CD4-positive, alpha-beta T cell (primary cell): ENCODE results near the gene RNF130. TPM values are rescaled to one million over a fixed set of nuclear protein-coding genes. Genes with fewer than 3 reads are reported as not detected.

Experiments used
- ATAC-seq: fragments of 200-7000 bp; cut with Tn5 transposase; one replicate; pipeline ENCODE4 v1.10.0; 2022; ENCODE audit warnings: mild to moderate bottlenecking; ENCODE audit not compliant: poor library complexity
- CTCF ChIA-PET: fragments of 350-600 bp; sonication (Branson Sonifier 250); formaldehyde crosslinking; loops from one replicate; lab custom pipeline; 2021; ENCODE audit warnings: antibody characterized with exemption, inconsistent platforms; lab: Charles Lee
- POLR2A ChIA-PET: fragments of 350-600 bp; sonication (Branson Sonifier 250); formaldehyde crosslinking; loops from one replicate; lab custom pipeline; 2021; ENCODE audit warnings: antibody characterized with exemption, inconsistent platforms; lab: Charles Lee
- DNase-seq, 14 experiments: peaks; one replicate each; pipeline ENCODE4 v3.0.0-alpha.2; 2013 to 2020; ENCODE audit warnings: mixed read lengths in 2 of 14
- H3K27ac ChIP-seq, 2 donors: one replicate each; pipeline versions ENCODE4 v1.5.1 to v1.7.0; 2013; ENCODE audit warnings: low read length in 2 of 2, low read depth in 1 of 2, mild to moderate bottlenecking in 1 of 2
- H3K27me3 ChIP-seq, 2 experiments: 1 replicate in 1 of 2; 2 replicates in 1 of 2; pipeline versions ENCODE4 v1.6.1 to v1.7.0; 2013; ENCODE audit warnings: low read length in 2 of 2, control low read depth in 1 of 2, mild to moderate bottlenecking in 1 of 2, moderate library complexity in 1 of 2; ENCODE audit not compliant: insufficient read depth in 2 of 2, control insufficient read depth in 1 of 2
- H3K36me3 ChIP-seq: one replicate; pipeline ENCODE4 v1.6.1; 2013; ENCODE audit warnings: low read length, control low read depth; ENCODE audit not compliant: insufficient read depth
- H3K4me1 ChIP-seq: one replicate; pipeline ENCODE4 v1.6.1; 2013; ENCODE audit warnings: low read length, control low read depth; ENCODE audit not compliant: insufficient read depth
- H3K4me3 ChIP-seq: one replicate; pipeline ENCODE4 v1.5.1; 2013; ENCODE audit warnings: mild to moderate bottlenecking, low read length, moderate library complexity
- H3K9me3 ChIP-seq, 2 experiments: 1 replicate in 1 of 2; 2 replicates in 1 of 2; pipeline versions ENCODE4 v1.6.1 to v1.7.0; 2013; ENCODE audit warnings: low read length in 2 of 2, mild to moderate bottlenecking in 2 of 2, control low read depth in 1 of 2, moderate library complexity in 1 of 2; ENCODE audit not compliant: control insufficient read depth in 1 of 2, insufficient read depth in 1 of 2
- H3K27ac Mint-ChIP-seq: one replicate; pipeline ENCODE4 v1.8.0; 2020; ENCODE audit warnings: mixed read lengths
- H3K27me3 Mint-ChIP-seq: one replicate; pipeline ENCODE4 v1.8.0; 2021; ENCODE audit warnings: mixed read lengths
- H3K36me3 Mint-ChIP-seq: one replicate; pipeline ENCODE4 v1.8.0; 2021; ENCODE audit warnings: low read depth, mixed read lengths
- H3K4me1 Mint-ChIP-seq: one replicate; pipeline ENCODE4 v1.8.0; 2021; ENCODE audit warnings: low read depth, mixed read lengths
- H3K4me3 Mint-ChIP-seq: one replicate; pipeline ENCODE4 v1.8.0; 2020; ENCODE audit warnings: mild to moderate bottlenecking, mixed read lengths
- H3K9me3 Mint-ChIP-seq: one replicate; pipeline ENCODE4 v1.8.0; 2020; ENCODE audit warnings: mixed read lengths
- intact Hi-C, 2 experiments: fragments of 100-400 bp; cut with DNase I in 1 of 2; cut with micrococcal nuclease in 1 of 2; formaldehyde crosslinking; loops; one replicate each; pipeline versions ENCODE4 v1.15.1 to v1.9.0; 2023 to 2025; cut with DNase I, micrococcal nuclease
- total RNA-seq, 174 experiments: library from RNA in 2 of 174; stranded (reverse) in 2 of 174; gene quantifications; one replicate each; pipeline ENCODE4 v1.2.3 and lab custom pipeline; 2021 to 2026
- TF ChIP-seq, protein P1 (sequence below): fragments of 200-600 bp; IDR thresholded peaks from one replicate; pipeline ENCODE4 v1.8.0; 2022; ENCODE audit warnings: antibody characterized with exemption, mild to moderate bottlenecking

RNF130 gene
- total RNA-seq, 2 experiments from 2014 or later: 18.2 to 19.1 TPM

- no peak for DNase-seq
- H3K27me3 Mint-ChIP-seq: peaks cover 63% of the 10 kb centered on the region
Observed at GRCh38 chr5:180081481-180081880, 9.9 kb upstream of the RNF130 start.

GRCh38 chr5:180080486-180081280 is 9.1 kb upstream of the RNF130 start:
- no peak overlapping the region for H3K27ac Mint-ChIP-seq
- POLR2A ChIA-PET: interaction anchor here (0.5 kb wide), 1 partner anchor 1454 kb away, joined by 3 read pairs; no protein-coding TSS in a partner anchor

More at GRCh38 chr5:180081481-180081880, 9.9 kb upstream of the RNF130 start:
- TF ChIP-seq, protein P1, sequence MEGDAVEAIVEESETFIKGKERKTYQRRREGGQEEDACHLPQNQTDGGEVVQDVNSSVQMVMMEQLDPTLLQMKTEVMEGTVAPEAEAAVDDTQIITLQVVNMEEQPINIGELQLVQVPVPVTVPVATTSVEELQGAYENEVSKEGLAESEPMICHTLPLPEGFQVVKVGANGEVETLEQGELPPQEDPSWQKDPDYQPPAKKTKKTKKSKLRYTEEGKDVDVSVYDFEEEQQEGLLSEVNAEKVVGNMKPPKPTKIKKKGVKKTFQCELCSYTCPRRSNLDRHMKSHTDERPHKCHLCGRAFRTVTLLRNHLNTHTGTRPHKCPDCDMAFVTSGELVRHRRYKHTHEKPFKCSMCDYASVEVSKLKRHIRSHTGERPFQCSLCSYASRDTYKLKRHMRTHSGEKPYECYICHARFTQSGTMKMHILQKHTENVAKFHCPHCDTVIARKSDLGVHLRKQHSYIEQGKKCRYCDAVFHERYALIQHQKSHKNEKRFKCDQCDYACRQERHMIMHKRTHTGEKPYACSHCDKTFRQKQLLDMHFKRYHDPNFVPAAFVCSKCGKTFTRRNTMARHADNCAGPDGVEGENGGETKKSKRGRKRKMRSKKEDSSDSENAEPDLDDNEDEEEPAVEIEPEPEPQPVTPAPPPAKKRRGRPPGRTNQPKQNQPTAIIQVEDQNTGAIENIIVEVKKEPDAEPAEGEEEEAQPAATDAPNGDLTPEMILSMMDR: no peak
- Histone ChIP-seq H3K9me3 (peaks cover 0 to 16% of the 10 kb centered on the region in 2 experiments), H3K27ac (no peak overlapping the region), H3K4me1 (peaks cover 13% of the 10 kb centered on the region), H3K27me3 (peaks cover 26 to 28% of the 10 kb centered on the region in 2 experiments), H3K36me3 (no peaks in the 10 kb centered on the region), H3K4me3 (no peak overlapping the region)
- POLR2A ChIA-PET: no interaction called here
- intact Hi-C loops: loop anchor here in 1 of 2 experiments (10.0 kb wide), 1 partner anchor 437 kb away; no protein-coding TSS in a partner anchor
- Mint-ChIP-seq H3K9me3 (no peaks in the 10 kb centered on the region), H3K27ac (no peak overlapping the region), H3K4me3 (no peak overlapping the region), H3K36me3 (no peaks in the 10 kb centered on the region), H3K4me1 (peaks cover 23% of the 10 kb centered on the region)
- CTCF ChIA-PET: no interaction called here
- no peak for ATAC-seq

More at GRCh38 chr5:180080486-180081280, 9.1 kb upstream of the RNF130 start:
- peaks cover 11% of the 10 kb centered on the region for H3K4me1 ChIP-seq
- Mint-ChIP-seq H3K4me3 (peak overlapping the region; percentile 69), H3K27me3 (peaks cover 62% of the 10 kb centered on the region), H3K36me3 (no peaks in the 10 kb centered on the region), H3K9me3 (no peaks in the 10 kb centered on the region), H3K4me1 (peaks cover 18% of the 10 kb centered on the region)
- no peak overlapping the region for H3K27ac ChIP-seq
- no peaks in the 10 kb centered on the region for H3K36me3 ChIP-seq
- H3K27me3 ChIP-seq: peaks cover 26 to 28% of the 10 kb centered on the region in 2 experiments
- DNase-seq (peak in 11 of 14 experiments; percentile 21 to 62 (median 44)), ATAC-seq (peak; percentile 25)
- intact Hi-C loops: loop anchor here in 1 of 2 experiments (10.0 kb wide), 1 partner anchor 436 kb away; no protein-coding TSS in a partner anchor
- TF ChIP-seq, protein P1: no peak
- peaks cover 0 to 16% of the 10 kb centered on the region in 2 experiments for H3K9me3 ChIP-seq
- CTCF ChIA-PET: interaction anchor here (0.8 kb wide), 1 partner anchor 248 kb away, joined by 3 read pairs; no protein-coding TSS in a partner anchor
- peak overlapping the region; percentile 25 for H3K4me3 ChIP-seq
